RWPE1 (cell line): ENCODE data around the gene GOLT1A.

Experiments
- CTCF ChIA-PET: fragments of 350-600 bp; sonication (Branson Sonifier 250); formaldehyde crosslinking; extraction: SDS; loops from one replicate; lab custom pipeline; 2021; lab: Yijun Ruan, JAX
- POLR2A ChIA-PET: fragments of 400-600 bp; formaldehyde crosslinking; extraction: SDS; loops from one replicate; lab custom pipeline; 2020; ENCODE audit warnings: antibody characterized with exemption; ENCODE audit not compliant: low non-redundant PET; lab: Yijun Ruan, JAX
- DNase-seq: peaks from one replicate; pipeline ENCODE4 v3.0.0; 2012; ENCODE audit warnings: low spot score
- H3K27ac ChIP-seq: fragments of 450-650 bp; 2 replicates; pipeline ENCODE4 v1.5.1; 2017
- CTCF ChIP-seq: fragments of 450-650 bp; conservative IDR thresholded peaks from 2 replicates; pipeline ENCODE4 v1.5.1; 2017; ENCODE audit warnings: low read depth, mild to moderate bottlenecking

Gene GOLT1A

GRCh38 chr1:204227351-204227750, 13.6 kb upstream of the GOLT1A start:
- DNase-seq, result no peak
- H3K27ac ChIP-seq, result no peak overlapping the region
- POLR2A ChIA-PET, result no interaction called here
- TF ChIP-seq CTCF, result no peak
- CTCF ChIA-PET, result interaction anchor here (0.6 to 2.1 kb wide), 4 partner anchors 10 to 741 kb away, joined by 3 to 5 read pairs (median 4); partner anchors contain the start of gene GOLT1A

- peak; percentile 95 for DNase-seq
- CTCF ChIA-PET, result interaction anchor here (0.6 to 2.1 kb wide), 6 partner anchors 12 to 957 kb away, joined by 3 to 5 read pairs (median 4); partner anchors contain the start of gene GOLT1A
- POLR2A ChIA-PET, result no interaction called here
These were observed 12.3 kb upstream of the GOLT1A start for GRCh38 chr1:204225841-204226735.

GRCh38 chr1:204224655-204225054, 10.9 kb upstream of the GOLT1A start:
- no peak overlapping the region for H3K27ac ChIP-seq
- DNase-seq, result no peak
- CTCF ChIA-PET, result interaction anchor here (1.5 to 1.6 kb wide), 2 partner anchors 11 to 18 kb away, joined by 4 to 7 read pairs; partner anchors contain the start of gene GOLT1A
- POLR2A ChIA-PET, result no interaction called here
- no peak for TF ChIP-seq CTCF

More at GRCh38 chr1:204225841-204226735, 12.3 kb upstream of the GOLT1A start:
- no peak overlapping the region for H3K27ac ChIP-seq
- no peak for TF ChIP-seq CTCF

- H3K27ac ChIP-seq, result no peak overlapping the region
- no peak for TF ChIP-seq CTCF
- ChIA-PET POLR2A (no interaction called here), CTCF (interaction anchor here (1.6 kb wide), 1 partner anchor 16 kb away, joined by 4 read pairs; no protein-coding TSS in a partner anchor)
- DNase-seq, result no peak
These were observed 9.5 kb upstream of the GOLT1A start for GRCh38 chr1:204223129-204223860.

GRCh38 chr1:204222764-204223055, 8.9 kb upstream of the GOLT1A start:
- ChIA-PET CTCF (interaction anchor here (0.6 kb wide), 1 partner anchor 12 kb away, joined by 6 read pairs; no protein-coding TSS in a partner anchor), POLR2A (no interaction called here)
- DNase-seq, result no peak
- no peak for TF ChIP-seq CTCF
- no peak overlapping the region for H3K27ac ChIP-seq
